Stimulated activated CD4-positive, alpha-beta T cell treated with anti-CD3 and anti-CD28 coated beads, Interleukin-2, amount 100 ng/mL, for 4 hours (primary cell): ENCODE measurements around the gene STAT5A.
"Not testable (repeated sequence)": the region's sequence is repeated elsewhere in the genome, so short reads cannot be mapped to it uniquely, and the experiment has no call there.

Source experiments
- DNase-seq: peaks from one replicate; pipeline ENCODE4 v3.0.0-alpha.2; 2020; ENCODE audit warnings: low read depth

STAT5A gene

GRCh38 chr17:42333053-42333452, 44.8 kb downstream of the STAT5A start:
- no peak for DNase-seq

- DNase-seq = no peak
These were observed 46.4 kb downstream of the STAT5A start for GRCh38 chr17:42334677-42335076.

GRCh38 chr17:42337442-42337841, 49.1 kb downstream of the STAT5A start:
- DNase-seq = peak; percentile 43

- DNase-seq = no peak
These were observed 50.2 kb downstream of the STAT5A start for GRCh38 chr17:42338427-42338985.

GRCh38 chr17:42339221-42339620, 50.9 kb downstream of the STAT5A start:
- no peak for DNase-seq

- DNase-seq = no peak
These were observed 52.4 kb downstream of the STAT5A start for GRCh38 chr17:42340691-42341127.

GRCh38 chr17:42341568-42341967, 53.3 kb downstream of the STAT5A start:
- no peak for DNase-seq

- DNase-seq = no peak
These were observed 54.1 kb downstream of the STAT5A start for GRCh38 chr17:42342242-42343008.

- no peak for DNase-seq
These were observed 57.2 kb downstream of the STAT5A start for GRCh38 chr17:42345396-42346073.

- DNase-seq = no peak
These were observed 58.2 kb downstream of the STAT5A start for GRCh38 chr17:42346481-42346880.

GRCh38 chr17:42347198-42347597, 58.9 kb downstream of the STAT5A start:
- no peak for DNase-seq

GRCh38 chr17:42347606-42348005, 59.3 kb downstream of the STAT5A start:
- no peak for DNase-seq

- DNase-seq = no peak
These were observed 59.8 kb downstream of the STAT5A start for GRCh38 chr17:42348104-42348503.

- no peak for DNase-seq
These were observed 66.9 kb downstream of the STAT5A start for GRCh38 chr17:42354956-42355843.

GRCh38 chr17:42358434-42358833, 70.1 kb downstream of the STAT5A start:
- no peak for DNase-seq

- no peak for DNase-seq
These were observed 70.8 kb downstream of the STAT5A start for GRCh38 chr17:42359133-42359532.

GRCh38 chr17:42360388-42360787, 72.1 kb downstream of the STAT5A start:
- DNase-seq = not testable (repeated sequence)
